ENCODE measurements around the gene MAN1B1. TPM values are rescaled to one million over a fixed set of nuclear protein-coding genes. Genes with fewer than 3 reads are reported as not detected.
A peak's percentile ranks its signal among the peaks of the same experiment; 100 is the strongest.
"Not testable (repeated sequence)": the region's sequence is repeated elsewhere in the genome, so short reads cannot be mapped to it uniquely, and the experiment has no call there.

MAN1B1 gene
- total RNA-seq, 3 donors from 2014 or later (not counting 1 experiment from before 2014, with no cell fraction given): 75.1 to 99.4 (median 80.4) TPM

GRCh38 chr9:137130176-137130755 is 43.5 kb downstream of the MAN1B1 start:
- Mint-ChIP-seq H3K27me3 (ENCODE audit: low read depth in 2 of 2) (peaks cover 6 to 7% of the 10 kb centered on the region in 2 donors), H3K4me1 (peaks cover 22 to 24% of the 10 kb centered on the region in 2 donors), H3K4me3 (peak overlapping the region; percentile 86), H3K27ac (peak overlapping the region; percentile 36 to 70), H3K36me3 (no peaks in the 10 kb centered on the region), H3K9me3 (no peaks in the 10 kb centered on the region)
- TF ChIP-seq, protein P1, sequence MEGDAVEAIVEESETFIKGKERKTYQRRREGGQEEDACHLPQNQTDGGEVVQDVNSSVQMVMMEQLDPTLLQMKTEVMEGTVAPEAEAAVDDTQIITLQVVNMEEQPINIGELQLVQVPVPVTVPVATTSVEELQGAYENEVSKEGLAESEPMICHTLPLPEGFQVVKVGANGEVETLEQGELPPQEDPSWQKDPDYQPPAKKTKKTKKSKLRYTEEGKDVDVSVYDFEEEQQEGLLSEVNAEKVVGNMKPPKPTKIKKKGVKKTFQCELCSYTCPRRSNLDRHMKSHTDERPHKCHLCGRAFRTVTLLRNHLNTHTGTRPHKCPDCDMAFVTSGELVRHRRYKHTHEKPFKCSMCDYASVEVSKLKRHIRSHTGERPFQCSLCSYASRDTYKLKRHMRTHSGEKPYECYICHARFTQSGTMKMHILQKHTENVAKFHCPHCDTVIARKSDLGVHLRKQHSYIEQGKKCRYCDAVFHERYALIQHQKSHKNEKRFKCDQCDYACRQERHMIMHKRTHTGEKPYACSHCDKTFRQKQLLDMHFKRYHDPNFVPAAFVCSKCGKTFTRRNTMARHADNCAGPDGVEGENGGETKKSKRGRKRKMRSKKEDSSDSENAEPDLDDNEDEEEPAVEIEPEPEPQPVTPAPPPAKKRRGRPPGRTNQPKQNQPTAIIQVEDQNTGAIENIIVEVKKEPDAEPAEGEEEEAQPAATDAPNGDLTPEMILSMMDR (IDR thresholded peaks at IDR 0.05): no peak
- no peak for DNase-seq
- no peaks in the 10 kb centered on the region for H3K36me3 ChIP-seq (ENCODE audit: control insufficient read depth, insufficient read depth, low read length)
- 9% methylated on average over 58 of the region's 58 CpGs for WGBS (ENCODE audit: insufficient coverage)
- ATAC-seq: no peak
- peaks cover 3% of the 10 kb centered on the region for H3K9me3 ChIP-seq (ENCODE audit: control insufficient read depth, insufficient read depth, low read length)
- H3K4me1 ChIP-seq (ENCODE audit: control insufficient read depth, insufficient read depth, low read length): peaks cover 35% of the 10 kb centered on the region
- H3K27me3 ChIP-seq (ENCODE audit: control insufficient read depth, insufficient read depth, low read length): no peaks in the 10 kb centered on the region
- H3K27ac ChIP-seq (ENCODE audit: low read length): no peak overlapping the region
- intact Hi-C loops (cut with micrococcal nuclease): no loop called here
- peak overlapping the region; percentile 62 for H3K4me3 ChIP-seq (ENCODE audit: low read length)

DNA sequence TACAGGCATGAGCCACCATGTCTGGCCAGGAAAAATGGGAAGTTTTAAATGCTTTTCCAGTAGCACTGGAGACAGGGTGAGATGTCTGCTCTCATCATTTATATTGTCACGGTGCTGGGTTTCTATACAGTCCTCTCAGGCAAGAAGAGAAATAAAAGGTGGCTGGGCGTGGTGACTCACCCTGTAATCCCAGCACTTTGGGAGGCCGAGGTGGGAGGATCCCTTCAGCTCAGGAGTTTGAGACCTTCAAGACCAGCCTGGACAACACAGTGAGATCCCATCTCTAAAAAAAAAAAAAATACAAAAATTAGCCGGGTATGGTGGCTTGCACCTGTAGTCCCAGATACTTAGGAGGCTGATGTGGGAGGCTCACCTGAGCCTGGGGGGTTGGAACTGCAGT is 47.4 kb downstream of the MAN1B1 start:
- peaks cover 14 to 18% of the 10 kb centered on the region in 2 donors for H3K27me3 Mint-ChIP-seq (ENCODE audit: low read depth in 2 of 2)
- H3K9me3 Mint-ChIP-seq: no peaks in the 10 kb centered on the region
- no peak overlapping the region for H3K4me3 ChIP-seq (ENCODE audit: low read length)
- DNase-seq (no peak), ATAC-seq (no peak)
- peaks cover 18% of the 10 kb centered on the region for H3K27me3 ChIP-seq (ENCODE audit: control insufficient read depth, insufficient read depth, low read length)
- no peaks in the 10 kb centered on the region for H3K36me3 ChIP-seq (ENCODE audit: control insufficient read depth, insufficient read depth, low read length)
- no peak overlapping the region for H3K27ac ChIP-seq (ENCODE audit: low read length)
- H3K9me3 ChIP-seq (ENCODE audit: control insufficient read depth, insufficient read depth, low read length): peaks cover 3% of the 10 kb centered on the region
- intact Hi-C loops (cut with micrococcal nuclease): no loop called here
- TF ChIP-seq, protein P1 (IDR thresholded peaks at IDR 0.05): no peak
- 81% methylated on average over 4 of the region's 4 CpGs for WGBS (ENCODE audit: insufficient coverage)
- peaks cover 0 to 6% of the 10 kb centered on the region in 2 donors for H3K4me1 Mint-ChIP-seq
- H3K27ac Mint-ChIP-seq: no peak overlapping the region
- H3K36me3 Mint-ChIP-seq: no peaks in the 10 kb centered on the region
- no peak overlapping the region for H3K4me3 Mint-ChIP-seq
- peaks cover 10% of the 10 kb centered on the region for H3K4me1 ChIP-seq (ENCODE audit: control insufficient read depth, insufficient read depth, low read length)

GRCh38 chr9:137135154-137135553 is 48.4 kb downstream of the MAN1B1 start:
- H3K9me3 ChIP-seq (ENCODE audit: control insufficient read depth, insufficient read depth, low read length); H3K36me3 ChIP-seq (ENCODE audit: control insufficient read depth, insufficient read depth, low read length); H3K4me1 ChIP-seq (ENCODE audit: control insufficient read depth, insufficient read depth, low read length); intact Hi-C loops (cut with micrococcal nuclease); H3K9me3 Mint-ChIP-seq; ATAC-seq; H3K36me3 Mint-ChIP-seq; H3K27ac ChIP-seq (ENCODE audit: low read length); H3K4me3 Mint-ChIP-seq; H3K27ac Mint-ChIP-seq; H3K4me3 ChIP-seq (ENCODE audit: low read length); DNase-seq; H3K4me1 Mint-ChIP-seq: not testable (repeated sequence)
- 82% methylated on average over 8 of the region's 9 CpGs for WGBS (ENCODE audit: insufficient coverage)
- H3K27me3 ChIP-seq (ENCODE audit: control insufficient read depth, insufficient read depth, low read length): peaks cover 25% of the 10 kb centered on the region
- peaks cover 16 to 24% of the 10 kb centered on the region in 2 donors for H3K27me3 Mint-ChIP-seq (ENCODE audit: low read depth in 2 of 2)

- TF ChIP-seq, protein P1 (IDR thresholded peaks at IDR 0.05): no peak
- Histone ChIP-seq H3K4me3 (ENCODE audit: low read length) (no peak overlapping the region), H3K36me3 (ENCODE audit: control insufficient read depth, insufficient read depth, low read length) (no peaks in the 10 kb centered on the region), H3K4me1 (ENCODE audit: control insufficient read depth, insufficient read depth, low read length) (peaks cover 4% of the 10 kb centered on the region), H3K9me3 (ENCODE audit: control insufficient read depth, insufficient read depth, low read length) (no peaks in the 10 kb centered on the region), H3K27me3 (ENCODE audit: control insufficient read depth, insufficient read depth, low read length) (peaks cover 28% of the 10 kb centered on the region), H3K27ac (ENCODE audit: low read length) (no peak overlapping the region)
- no peak for ATAC-seq
- Mint-ChIP-seq H3K4me1 (peaks cover 0 to 6% of the 10 kb centered on the region in 2 donors), H3K27me3 (ENCODE audit: low read depth in 2 of 2) (peaks cover 22 to 28% of the 10 kb centered on the region in 2 donors), H3K4me3 (no peak overlapping the region), H3K9me3 (no peaks in the 10 kb centered on the region), H3K36me3 (no peaks in the 10 kb centered on the region), H3K27ac (no peak overlapping the region)
- WGBS (ENCODE audit: insufficient coverage): 42% methylated on average over 27 of the region's 27 CpGs
- DNase-seq: no peak
- intact Hi-C loops (cut with micrococcal nuclease): no loop called here
Observed at GRCh38 chr9:137136261-137136880, 49.6 kb downstream of the MAN1B1 start.

Measured in natural killer cell (primary cell).